NT2/D1 (cell line): ENCODE results near the gene IGSF22.

ENCODE experiments used
- DNase-seq: peaks from one replicate; pipeline ENCODE4 v3.0.0-alpha.2; 2011; ENCODE audit warnings: low read depth, low spot score
- H3K27me3 ChIP-seq: 2 replicates; pipeline ENCODE4 v1.6.0; 2011; ENCODE audit warnings: mild to moderate bottlenecking; ENCODE audit not compliant: insufficient read length, insufficient read depth
- H3K36me3 ChIP-seq: 2 replicates; pipeline ENCODE4 v1.6.1; 2011; ENCODE audit warnings: mild to moderate bottlenecking, low read length, mixed read lengths; ENCODE audit not compliant: insufficient read depth, insufficient read length
- H3K4me1 ChIP-seq: 2 replicates; pipeline ENCODE4 v1.5.1; 2011; ENCODE audit not compliant: insufficient read depth, insufficient read length
- H3K4me3 ChIP-seq: 2 replicates; pipeline ENCODE4 v1.5.1; 2011; ENCODE audit warnings: low read depth; ENCODE audit not compliant: insufficient read length
- H3K9ac ChIP-seq: 2 replicates; pipeline ENCODE4 v1.6.0; 2011; ENCODE audit warnings: low read depth; ENCODE audit not compliant: insufficient read length
- H3K9me3 ChIP-seq: 2 replicates; pipeline ENCODE4 v1.5.1; 2011; ENCODE audit warnings: mild to moderate bottlenecking, low read length; ENCODE audit not compliant: insufficient read depth
- SUZ12 ChIP-seq: IDR thresholded peaks from 2 replicates; pipeline ENCODE4 v1.6.1; 2011; ENCODE audit not compliant: insufficient read length, insufficient read depth; ENCODE audit errors: extremely low read depth
- YY1 ChIP-seq: IDR thresholded peaks from 2 replicates; pipeline ENCODE4 v1.6.1; 2011; ENCODE audit not compliant: insufficient read length, insufficient read depth
- ZNF274 ChIP-seq: IDR thresholded peaks from 2 replicates; pipeline ENCODE4 v1.6.1; 2011; ENCODE audit warnings: mild to moderate bottlenecking, low read depth, low read length

Gene IGSF22

DNA sequence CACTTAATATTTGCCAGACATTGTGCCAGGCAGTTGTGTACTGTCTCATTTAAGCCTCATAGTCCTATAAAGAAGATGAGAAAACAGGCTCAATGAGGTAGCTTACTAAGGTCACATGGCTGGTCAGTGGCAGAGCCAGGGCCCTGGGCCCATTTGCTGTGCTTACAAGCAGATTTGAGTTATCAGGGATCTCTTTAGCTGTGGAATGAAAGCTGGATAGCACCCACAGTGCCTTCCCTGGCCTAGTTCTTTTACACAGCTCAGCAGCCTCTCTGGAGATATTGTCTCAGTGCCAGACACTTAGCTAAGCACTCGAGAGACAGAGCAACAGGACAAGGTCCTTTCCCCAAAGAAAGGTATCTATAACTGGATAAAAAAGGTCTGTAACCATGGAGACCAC lies 21.3 kb downstream of the IGSF22 start:
- TF ChIP-seq ZNF274 (no peak), YY1 (no peak), SUZ12 (no peak)
- Histone ChIP-seq H3K36me3 (no peaks in the 10 kb centered on the region), H3K27me3 (peaks cover 9% of the 10 kb centered on the region), H3K4me1 (no peaks in the 10 kb centered on the region), H3K9me3 (no peaks in the 10 kb centered on the region), H3K4me3 (no peak overlapping the region), H3K9ac (no peak overlapping the region)
- no peak for DNase-seq

DNA sequence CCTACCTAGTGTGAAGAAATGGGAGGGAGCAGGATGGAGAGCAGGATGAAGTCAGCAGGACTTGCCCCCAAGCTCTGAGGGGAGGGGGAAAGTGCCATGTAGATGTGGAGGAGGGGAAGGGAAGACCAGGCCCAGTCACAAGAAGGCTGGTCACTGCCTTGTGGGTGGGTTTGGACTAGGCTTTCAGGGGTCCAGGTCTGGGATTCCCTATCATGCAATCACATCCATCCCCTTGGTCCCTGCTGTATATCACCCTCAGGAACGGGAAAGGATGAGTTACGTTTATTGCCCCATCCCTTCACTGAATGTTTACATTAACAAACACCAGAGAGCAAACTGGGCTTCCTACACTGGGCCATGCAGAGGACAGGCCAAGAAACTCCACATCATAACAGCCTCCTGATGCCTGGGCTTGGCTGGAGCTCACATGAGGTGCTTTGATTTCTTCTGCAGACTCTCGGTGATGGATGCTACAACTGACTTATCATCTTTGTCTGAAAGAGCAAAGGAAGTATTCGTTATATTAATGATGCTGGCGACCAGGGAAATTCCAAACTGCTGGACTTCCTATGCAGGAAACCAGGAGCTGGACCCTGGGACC lies 21.8 kb downstream of the IGSF22 start:
- Histone ChIP-seq H3K9me3 (no peaks in the 10 kb centered on the region), H3K9ac (no peak overlapping the region), H3K4me1 (no peaks in the 10 kb centered on the region), H3K36me3 (no peaks in the 10 kb centered on the region), H3K4me3 (no peak overlapping the region), H3K27me3 (peaks cover 12% of the 10 kb centered on the region)
- TF ChIP-seq YY1 (no peak), SUZ12 (no peak), ZNF274 (no peak)
- no peak for DNase-seq

GRCh38 chr11:18703001-18703763 lies 22.8 kb downstream of the IGSF22 start:
- TF ChIP-seq ZNF274 (no peak), SUZ12 (no peak), YY1 (no peak)
- H3K27me3 ChIP-seq, result peaks cover 12% of the 10 kb centered on the region
- no peaks in the 10 kb centered on the region for H3K9me3 ChIP-seq
- DNase-seq, result no peak
- no peak overlapping the region for H3K4me3 ChIP-seq
- H3K9ac ChIP-seq, result no peak overlapping the region
- H3K4me1 ChIP-seq, result no peaks in the 10 kb centered on the region
- no peaks in the 10 kb centered on the region for H3K36me3 ChIP-seq

GRCh38 chr11:18701614-18702216 lies 24.3 kb downstream of the IGSF22 start:
- peaks cover 22% of the 10 kb centered on the region for H3K27me3 ChIP-seq
- no peak overlapping the region for H3K9ac ChIP-seq
- H3K36me3 ChIP-seq, result no peaks in the 10 kb centered on the region
- no peak overlapping the region for H3K4me3 ChIP-seq
- DNase-seq, result no peak
- no peak for TF ChIP-seq ZNF274
- TF ChIP-seq YY1, result no peak
- no peak for TF ChIP-seq SUZ12
- no peaks in the 10 kb centered on the region for H3K9me3 ChIP-seq
- no peaks in the 10 kb centered on the region for H3K4me1 ChIP-seq

DNA sequence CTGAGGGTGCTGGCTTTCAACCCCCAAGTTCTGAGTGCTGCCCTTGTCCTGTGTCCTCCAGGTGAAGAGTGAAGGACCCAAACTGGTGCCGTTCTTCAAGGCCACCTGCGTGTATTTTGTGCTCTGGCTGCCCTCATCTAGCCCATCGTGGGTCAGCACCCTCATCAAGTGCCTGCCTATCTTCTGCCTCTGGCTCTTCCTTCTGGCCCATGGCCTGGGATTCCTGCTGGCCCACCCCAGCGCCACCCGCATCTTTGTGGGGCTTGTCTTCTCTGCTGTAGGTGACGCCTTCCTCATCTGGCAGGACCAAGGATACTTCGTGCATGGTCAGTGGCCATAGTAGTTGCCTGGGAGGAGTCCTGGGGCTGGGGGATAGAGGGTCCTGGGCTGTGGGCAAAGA lies 25.1 kb downstream of the IGSF22 start:
- Histone ChIP-seq H3K9ac (no peak overlapping the region), H3K27me3 (peaks cover 22% of the 10 kb centered on the region), H3K4me1 (no peaks in the 10 kb centered on the region)

GRCh38 chr11:18700375-18700774 lies 25.6 kb downstream of the IGSF22 start:
- Histone ChIP-seq H3K9me3 (no peaks in the 10 kb centered on the region), H3K4me3 (no peak overlapping the region), H3K9ac (no peak overlapping the region), H3K36me3 (no peaks in the 10 kb centered on the region), H3K27me3 (peaks cover 22% of the 10 kb centered on the region), H3K4me1 (no peaks in the 10 kb centered on the region)
- TF ChIP-seq ZNF274 (no peak), YY1 (no peak), SUZ12 (no peak)
- DNase-seq, result no peak

More for the DNA sequence above, 25.1 kb downstream of the IGSF22 start:
- H3K9me3 ChIP-seq, result no peaks in the 10 kb centered on the region
- no peak for DNase-seq
- no peak overlapping the region for H3K4me3 ChIP-seq
- no peaks in the 10 kb centered on the region for H3K36me3 ChIP-seq
- no peak for TF ChIP-seq SUZ12
- TF ChIP-seq ZNF274, result no peak
- no peak for TF ChIP-seq YY1

DNA sequence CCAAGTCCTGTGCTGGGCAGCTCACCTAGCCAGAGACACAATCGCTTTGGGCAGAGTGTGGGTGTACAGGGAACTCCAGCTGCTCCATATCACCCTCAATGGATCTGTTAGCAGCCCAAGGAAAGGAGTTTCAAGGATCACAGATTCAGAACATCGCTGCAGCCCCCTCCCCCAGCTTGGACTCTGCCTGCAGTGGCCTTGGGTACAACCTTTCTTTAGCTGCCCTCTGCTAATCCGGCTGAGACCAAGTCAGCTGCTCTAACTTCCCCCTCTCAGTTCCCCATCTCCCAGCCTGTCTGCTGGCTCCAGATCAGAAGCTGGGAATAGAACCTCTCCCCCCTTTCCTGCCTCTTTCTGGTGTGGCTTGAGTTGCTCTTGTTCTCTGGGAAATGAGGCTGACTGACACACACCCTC lies 26.1 kb downstream of the IGSF22 start:
- Histone ChIP-seq H3K4me1 (no peaks in the 10 kb centered on the region), H3K27me3 (peaks cover 22% of the 10 kb centered on the region), H3K9ac (peak overlapping the region; percentile 42), H3K36me3 (no peaks in the 10 kb centered on the region), H3K4me3 (no peak overlapping the region), H3K9me3 (no peaks in the 10 kb centered on the region)
- TF ChIP-seq ZNF274, result no peak
- TF ChIP-seq YY1, result no peak
- no peak for TF ChIP-seq SUZ12
- DNase-seq, result no peak

GRCh38 chr11:18699269-18699596 lies 26.8 kb downstream of the IGSF22 start:
- no peaks in the 10 kb centered on the region for H3K9me3 ChIP-seq
- no peaks in the 10 kb centered on the region for H3K36me3 ChIP-seq
- DNase-seq, result no peak
- TF ChIP-seq YY1 (no peak), SUZ12 (no peak), ZNF274 (no peak)
- H3K4me1 ChIP-seq, result no peaks in the 10 kb centered on the region
- peaks cover 22% of the 10 kb centered on the region for H3K27me3 ChIP-seq
- peak overlapping the region; percentile 42 for H3K9ac ChIP-seq
- H3K4me3 ChIP-seq, result peak overlapping the region; percentile 40
